ENCODE measurements around the gene UBFD1. TPM values are rescaled to one million over a fixed set of nuclear protein-coding genes. Genes with fewer than 3 reads are reported as not detected.
"Not testable (repeated sequence)": the region's sequence is repeated elsewhere in the genome, so short reads cannot be mapped to it uniquely, and the experiment has no call there.

Gene UBFD1
- total RNA-seq, 2 experiments from 2014 or later: 60.4 to 62.7 TPM

- peaks cover 6% of the 10 kb centered on the region for H3K36me3 Mint-ChIP-seq
- H3K4me3 Mint-ChIP-seq: no peak overlapping the region
- H3K4me1 Mint-ChIP-seq: no peaks in the 10 kb centered on the region
- H3K27ac Mint-ChIP-seq: no peak overlapping the region
- no peaks in the 10 kb centered on the region for H3K9me3 Mint-ChIP-seq
- no peak for DNase-seq
- no peaks in the 10 kb centered on the region for H3K27me3 Mint-ChIP-seq
These were observed 14.4 kb downstream of the UBFD1 start for GRCh38 chr16:23571895-23572294.

GRCh38 chr16:23572394-23572793, 14.9 kb downstream of the UBFD1 start:
- H3K27ac Mint-ChIP-seq: no peak overlapping the region
- no peak for DNase-seq
- no peaks in the 10 kb centered on the region for H3K27me3 Mint-ChIP-seq
- no peaks in the 10 kb centered on the region for H3K9me3 Mint-ChIP-seq
- H3K4me3 Mint-ChIP-seq: no peak overlapping the region
- H3K4me1 Mint-ChIP-seq: no peaks in the 10 kb centered on the region
- peaks cover 5% of the 10 kb centered on the region for H3K36me3 Mint-ChIP-seq

GRCh38 chr16:23573817-23574216, 16.3 kb downstream of the UBFD1 start:
- no peaks in the 10 kb centered on the region for H3K27me3 Mint-ChIP-seq

GRCh38 chr16:23575834-23576233, 18.3 kb downstream of the UBFD1 start:
- Mint-ChIP-seq H3K27me3 (no peaks in the 10 kb centered on the region), H3K9me3 (no peaks in the 10 kb centered on the region), H3K4me3 (no peak overlapping the region), H3K4me1 (no peaks in the 10 kb centered on the region), H3K27ac (no peak overlapping the region), H3K36me3 (peaks cover 14% of the 10 kb centered on the region)
- no peak for DNase-seq

More at GRCh38 chr16:23573817-23574216, 16.3 kb downstream of the UBFD1 start:
- DNase-seq: no peak
- Mint-ChIP-seq H3K9me3 (no peaks in the 10 kb centered on the region), H3K4me1 (no peaks in the 10 kb centered on the region), H3K27ac (no peak overlapping the region), H3K36me3 (peaks cover 5% of the 10 kb centered on the region), H3K4me3 (no peak overlapping the region)

- Mint-ChIP-seq H3K9me3 (no peaks in the 10 kb centered on the region), H3K36me3 (peaks cover 12% of the 10 kb centered on the region), H3K4me3 (no peak overlapping the region), H3K27me3 (no peaks in the 10 kb centered on the region), H3K4me1 (no peaks in the 10 kb centered on the region), H3K27ac (no peak overlapping the region)
- DNase-seq: no peak
These were observed 20.0 kb downstream of the UBFD1 start for GRCh38 chr16:23577493-23577892.

- no peak for DNase-seq
- Mint-ChIP-seq H3K36me3 (peaks cover 12% of the 10 kb centered on the region), H3K27ac (no peak overlapping the region), H3K4me1 (no peaks in the 10 kb centered on the region), H3K27me3 (no peaks in the 10 kb centered on the region), H3K4me3 (no peak overlapping the region), H3K9me3 (no peaks in the 10 kb centered on the region)
These were observed 20.7 kb downstream of the UBFD1 start for GRCh38 chr16:23578101-23578830.

GRCh38 chr16:23579371-23579770, 21.8 kb downstream of the UBFD1 start:
- Mint-ChIP-seq H3K4me3 (no peak overlapping the region), H3K27ac (peak overlapping the region; percentile 7), H3K27me3 (no peaks in the 10 kb centered on the region), H3K4me1 (no peaks in the 10 kb centered on the region), H3K9me3 (no peaks in the 10 kb centered on the region), H3K36me3 (peaks cover 15% of the 10 kb centered on the region)
- DNase-seq: no peak

- H3K27me3 Mint-ChIP-seq: no peaks in the 10 kb centered on the region
- no peak overlapping the region for H3K4me3 Mint-ChIP-seq
These were observed 22.9 kb downstream of the UBFD1 start for GRCh38 chr16:23580391-23580790.

GRCh38 chr16:23581764-23582163, 24.2 kb downstream of the UBFD1 start:
- H3K36me3 Mint-ChIP-seq: peaks cover 20% of the 10 kb centered on the region
- no peak overlapping the region for H3K4me3 Mint-ChIP-seq
- H3K9me3 Mint-ChIP-seq: no peaks in the 10 kb centered on the region
- no peaks in the 10 kb centered on the region for H3K4me1 Mint-ChIP-seq
- H3K27me3 Mint-ChIP-seq: no peaks in the 10 kb centered on the region
- no peak for DNase-seq
- H3K27ac Mint-ChIP-seq: peak overlapping the region; percentile 31

More at GRCh38 chr16:23580391-23580790, 22.9 kb downstream of the UBFD1 start:
- peaks cover 18% of the 10 kb centered on the region for H3K36me3 Mint-ChIP-seq
- no peak for DNase-seq
- H3K9me3 Mint-ChIP-seq: no peaks in the 10 kb centered on the region
- H3K27ac Mint-ChIP-seq: peak overlapping the region; percentile 11
- H3K4me1 Mint-ChIP-seq: no peaks in the 10 kb centered on the region

- not testable (repeated sequence) for H3K4me1 Mint-ChIP-seq, H3K4me3 Mint-ChIP-seq, H3K27ac Mint-ChIP-seq, DNase-seq, H3K27me3 Mint-ChIP-seq, H3K9me3 Mint-ChIP-seq
- peaks cover 20% of the 10 kb centered on the region for H3K36me3 Mint-ChIP-seq
These were observed 25.7 kb downstream of the UBFD1 start for GRCh38 chr16:23583271-23583670.

GRCh38 chr16:23584186-23585076, 26.9 kb downstream of the UBFD1 start:
- no peak for DNase-seq
- no peaks in the 10 kb centered on the region for H3K9me3 Mint-ChIP-seq
- H3K27me3 Mint-ChIP-seq: no peaks in the 10 kb centered on the region
- H3K27ac Mint-ChIP-seq: peak overlapping the region; percentile 30
- no peak overlapping the region for H3K4me3 Mint-ChIP-seq
- H3K4me1 Mint-ChIP-seq: no peaks in the 10 kb centered on the region
- peaks cover 17% of the 10 kb centered on the region for H3K36me3 Mint-ChIP-seq

- H3K27me3 Mint-ChIP-seq: no peaks in the 10 kb centered on the region
- no peak overlapping the region for H3K27ac Mint-ChIP-seq
- H3K4me3 Mint-ChIP-seq: no peak overlapping the region
- DNase-seq: no peak
- peaks cover 7% of the 10 kb centered on the region for H3K4me1 Mint-ChIP-seq
- H3K9me3 Mint-ChIP-seq: no peaks in the 10 kb centered on the region
- peaks cover 26% of the 10 kb centered on the region for H3K36me3 Mint-ChIP-seq
These were observed 30.2 kb downstream of the UBFD1 start for GRCh38 chr16:23587726-23588125.

GRCh38 chr16:23590181-23590580, 32.7 kb downstream of the UBFD1 start:
- Mint-ChIP-seq H3K36me3 (peaks cover 21% of the 10 kb centered on the region), H3K9me3 (no peaks in the 10 kb centered on the region)

GRCh38 chr16:23594186-23594585, 36.7 kb downstream of the UBFD1 start:
- peaks cover 22% of the 10 kb centered on the region for H3K36me3 Mint-ChIP-seq
- peaks cover 16% of the 10 kb centered on the region for H3K4me1 Mint-ChIP-seq
- DNase-seq: no peak
- no peaks in the 10 kb centered on the region for H3K9me3 Mint-ChIP-seq
- H3K4me3 Mint-ChIP-seq: no peak overlapping the region
- peak overlapping the region; percentile 25 for H3K27ac Mint-ChIP-seq
- H3K27me3 Mint-ChIP-seq: no peaks in the 10 kb centered on the region

More at GRCh38 chr16:23590181-23590580, 32.7 kb downstream of the UBFD1 start:
- DNase-seq: no peak
- no peak overlapping the region for H3K27ac Mint-ChIP-seq
- H3K4me3 Mint-ChIP-seq: no peak overlapping the region
- H3K27me3 Mint-ChIP-seq: no peaks in the 10 kb centered on the region
- peaks cover 14% of the 10 kb centered on the region for H3K4me1 Mint-ChIP-seq

GRCh38 chr16:23595246-23595950, 37.9 kb downstream of the UBFD1 start:
- H3K27ac Mint-ChIP-seq: peak overlapping the region; percentile 74
- no peak for DNase-seq
- H3K4me3 Mint-ChIP-seq: peak overlapping the region; percentile 84
- H3K9me3 Mint-ChIP-seq: no peaks in the 10 kb centered on the region
- no peaks in the 10 kb centered on the region for H3K27me3 Mint-ChIP-seq
- H3K36me3 Mint-ChIP-seq: peaks cover 19% of the 10 kb centered on the region
- H3K4me1 Mint-ChIP-seq: peaks cover 16% of the 10 kb centered on the region
